ENCODE data around the gene MTMR3. TPM values are rescaled to one million over a fixed set of nuclear protein-coding genes. Genes with fewer than 3 reads are reported as not detected.
A peak's percentile ranks its signal among the peaks of the same experiment; 100 is the strongest.
"Not testable (repeated sequence)": the region's sequence is repeated elsewhere in the genome, so short reads cannot be mapped to it uniquely, and the experiment has no call there.

Gene MTMR3
- total RNA-seq, 1 experiment from 2014 or later, result 16.7 TPM

DNA sequence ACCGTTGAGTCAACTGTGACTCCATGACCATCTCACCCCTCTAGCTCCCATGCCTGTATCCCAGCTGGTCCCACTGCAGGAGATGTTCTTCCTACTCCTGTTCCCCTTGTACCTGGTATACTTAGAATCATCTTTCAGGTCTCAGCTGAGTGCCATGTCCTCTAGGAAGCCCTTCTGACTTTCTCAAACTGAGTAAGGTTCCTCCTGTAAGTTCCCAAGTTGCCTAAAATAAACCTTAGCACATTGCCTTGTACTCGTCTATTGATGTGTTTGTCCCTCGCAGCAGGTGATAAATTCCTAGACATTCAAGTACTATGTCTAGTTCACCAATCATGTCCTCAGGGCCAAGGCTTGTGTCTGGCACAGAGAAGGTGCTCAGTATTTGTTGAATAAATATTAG is 26.5 kb upstream of the MTMR3 start:
- Histone ChIP-seq H3K36me3 (replicated peaks; ENCODE audit: control insufficient read depth, insufficient read depth, low read length) (no peaks in the 10 kb centered on the region), H3K4me3 (ENCODE audit: insufficient read depth, low read depth, low read length) (no peak overlapping the region), H3K27me3 (ENCODE audit: control insufficient read depth, insufficient read depth, low read length) (no peaks in the 10 kb centered on the region)
- no peak for DNase-seq

DNA sequence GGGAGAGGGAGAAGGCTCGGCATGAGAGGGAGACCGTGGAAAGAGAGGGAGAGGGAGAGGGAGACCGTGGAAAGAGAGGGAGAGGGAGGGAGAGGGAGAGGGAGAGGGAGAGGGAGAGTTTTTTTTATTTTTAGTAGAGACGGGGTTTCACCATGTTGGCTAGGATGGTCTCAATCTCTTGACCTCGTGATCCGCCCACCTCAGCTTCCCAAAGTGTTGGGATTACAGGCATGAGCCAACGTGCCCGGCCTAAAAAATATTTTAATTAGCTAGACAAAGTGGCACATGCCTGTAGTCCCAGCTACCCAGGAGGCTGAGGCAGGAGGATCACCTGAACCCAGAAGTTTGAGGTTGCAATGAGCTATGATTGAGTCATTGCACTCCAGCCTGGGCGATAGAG is 23.9 kb upstream of the MTMR3 start:
- H3K4me3 ChIP-seq (ENCODE audit: insufficient read depth, low read depth, low read length); H3K36me3 ChIP-seq (replicated peaks; ENCODE audit: control insufficient read depth, insufficient read depth, low read length); H3K27me3 ChIP-seq (ENCODE audit: control insufficient read depth, insufficient read depth, low read length); DNase-seq: not testable (repeated sequence)

DNA sequence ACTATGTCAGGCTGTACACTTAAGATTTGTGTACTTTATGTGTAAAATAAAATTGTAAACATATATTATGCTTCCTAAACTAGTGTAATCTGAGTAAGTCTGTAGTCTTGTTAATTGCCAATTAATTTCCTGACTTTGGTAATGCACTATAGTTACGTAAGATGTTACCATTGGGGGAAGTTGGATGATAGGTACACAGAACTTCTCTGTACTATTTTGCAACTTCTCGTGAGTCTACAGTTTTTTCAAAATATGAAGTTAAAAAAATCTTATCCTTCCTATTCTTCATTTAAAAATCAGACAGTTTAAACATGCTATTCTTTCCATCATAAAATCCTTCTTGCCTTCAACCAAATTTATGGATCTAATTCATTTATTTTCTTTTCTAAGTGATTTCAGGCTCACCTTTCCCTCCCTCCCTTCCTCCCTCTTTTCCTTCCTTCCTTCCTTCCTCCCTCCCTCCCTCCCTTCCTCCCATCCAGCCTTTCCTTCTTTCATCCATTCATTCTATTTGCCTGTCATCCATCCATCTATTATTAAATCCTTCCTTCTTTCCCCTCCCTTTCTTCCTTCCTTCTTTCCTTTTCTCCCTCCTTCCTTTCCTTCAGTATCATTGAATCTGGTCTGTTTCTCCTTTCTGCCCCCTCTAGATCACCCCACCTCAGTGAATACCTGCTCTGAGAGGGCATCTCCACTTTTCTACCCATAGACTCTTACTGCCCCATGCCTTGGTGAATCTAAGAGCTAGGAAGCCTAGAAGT is 22.8 kb upstream of the MTMR3 start:
- Histone ChIP-seq H3K36me3 (replicated peaks; ENCODE audit: control insufficient read depth, insufficient read depth, low read length) (no peaks in the 10 kb centered on the region), H3K27me3 (ENCODE audit: control insufficient read depth, insufficient read depth, low read length) (no peaks in the 10 kb centered on the region), H3K4me3 (ENCODE audit: insufficient read depth, low read depth, low read length) (no peak overlapping the region)
- DNase-seq, result no peak

DNA sequence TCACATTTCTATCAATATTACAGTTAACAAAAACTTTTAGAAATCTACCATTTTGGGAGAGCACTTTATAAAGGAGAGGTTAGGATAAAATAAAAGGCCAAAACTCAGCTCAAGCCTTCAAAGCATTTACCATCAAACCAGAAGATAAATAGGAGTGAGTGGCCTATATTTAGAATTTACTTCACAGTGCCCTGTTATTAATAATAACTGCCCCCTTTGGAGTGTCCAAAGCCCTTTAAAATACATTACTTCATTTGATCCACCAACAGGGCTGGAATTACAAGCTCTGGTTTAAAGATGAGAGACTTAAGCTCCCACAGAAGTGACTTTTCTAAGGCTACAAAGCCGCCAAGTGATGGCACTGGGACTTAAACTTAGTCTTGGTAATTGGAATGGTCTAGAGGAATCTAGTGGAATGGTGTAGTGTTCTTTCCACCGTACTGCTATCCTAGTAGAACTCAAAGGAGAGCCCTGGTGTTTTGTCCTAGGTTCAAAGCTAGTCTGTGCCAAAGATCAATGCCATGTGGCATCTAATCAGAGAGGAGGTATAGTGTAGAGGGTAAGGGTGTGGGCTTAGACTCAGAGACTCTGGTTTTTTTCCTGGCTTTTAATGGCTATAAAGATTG is 21.2 kb upstream of the MTMR3 start:
- no peaks in the 10 kb centered on the region for H3K27me3 ChIP-seq (ENCODE audit: control insufficient read depth, insufficient read depth, low read length)
- H3K4me3 ChIP-seq (ENCODE audit: insufficient read depth, low read depth, low read length), result no peak overlapping the region
- DNase-seq, result no peak
- H3K36me3 ChIP-seq (replicated peaks; ENCODE audit: control insufficient read depth, insufficient read depth, low read length), result no peaks in the 10 kb centered on the region

DNA sequence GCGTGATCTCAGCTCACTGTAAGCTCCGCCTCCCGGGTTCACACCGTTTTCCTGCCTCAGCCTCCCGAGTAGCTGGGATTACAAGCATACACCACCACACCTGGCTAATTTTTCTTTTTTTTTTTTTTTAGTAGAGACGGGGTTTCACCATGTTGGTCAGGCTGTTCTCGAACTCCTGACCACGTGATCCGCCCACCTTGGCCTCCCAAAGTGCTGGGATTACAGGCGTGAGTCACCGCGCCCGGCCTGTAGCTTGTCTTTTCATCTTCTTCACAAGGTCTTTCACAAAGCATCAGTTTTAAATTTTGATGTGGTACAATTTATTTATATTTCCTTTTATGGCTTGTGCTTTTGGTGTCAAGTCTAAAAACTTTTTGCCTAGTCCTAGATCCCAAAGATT is 17.4 kb upstream of the MTMR3 start:
- H3K4me3 ChIP-seq (ENCODE audit: insufficient read depth, low read depth, low read length); DNase-seq; H3K36me3 ChIP-seq (replicated peaks; ENCODE audit: control insufficient read depth, insufficient read depth, low read length); H3K27me3 ChIP-seq (ENCODE audit: control insufficient read depth, insufficient read depth, low read length): not testable (repeated sequence)

DNA sequence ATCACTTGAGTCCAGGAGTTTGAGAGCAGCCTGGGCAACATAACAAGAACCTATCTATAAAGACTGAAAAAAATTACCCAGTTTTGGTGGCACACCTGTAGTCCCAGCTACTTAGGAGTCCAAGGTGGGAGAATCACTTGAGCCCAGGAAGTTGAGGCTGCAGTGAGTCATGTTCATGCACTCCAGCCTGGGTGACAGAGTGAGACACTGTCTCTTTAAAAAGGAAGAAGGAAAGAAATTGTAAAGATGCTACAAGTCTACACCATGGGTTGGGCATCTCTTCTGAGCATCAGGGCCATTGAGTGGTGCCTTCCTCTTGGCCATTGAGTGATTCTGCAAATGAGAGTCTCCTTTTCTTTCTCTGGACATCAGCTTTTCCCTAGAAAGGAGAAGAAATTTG is 15.7 kb upstream of the MTMR3 start:
- no peak overlapping the region for H3K4me3 ChIP-seq (ENCODE audit: insufficient read depth, low read depth, low read length)
- H3K27me3 ChIP-seq (ENCODE audit: control insufficient read depth, insufficient read depth, low read length), result no peaks in the 10 kb centered on the region
- no peaks in the 10 kb centered on the region for H3K36me3 ChIP-seq (replicated peaks; ENCODE audit: control insufficient read depth, insufficient read depth, low read length)
- DNase-seq, result no peak

DNA sequence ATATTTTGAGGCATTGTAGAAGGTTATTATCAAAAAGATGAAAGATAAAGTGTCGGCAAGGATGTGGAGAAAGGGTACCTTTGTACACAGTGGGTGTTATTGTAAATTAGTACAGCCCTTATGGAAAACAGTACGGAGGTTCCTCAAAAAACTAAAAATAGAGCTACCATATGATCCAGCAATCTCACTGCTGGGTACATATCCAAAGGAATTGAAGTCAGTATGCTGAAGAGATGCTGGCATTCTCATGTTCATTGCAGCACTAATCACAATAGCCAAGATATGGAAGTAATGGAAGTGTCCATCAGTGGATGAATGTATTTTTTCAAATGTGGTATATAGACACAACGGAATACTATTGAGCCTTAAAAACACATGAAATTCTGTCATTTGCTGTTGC is 15.1 kb upstream of the MTMR3 start:
- no peak overlapping the region for H3K4me3 ChIP-seq (ENCODE audit: insufficient read depth, low read depth, low read length)
- no peaks in the 10 kb centered on the region for H3K27me3 ChIP-seq (ENCODE audit: control insufficient read depth, insufficient read depth, low read length)
- DNase-seq, result no peak
- H3K36me3 ChIP-seq (replicated peaks; ENCODE audit: control insufficient read depth, insufficient read depth, low read length), result no peaks in the 10 kb centered on the region

DNA sequence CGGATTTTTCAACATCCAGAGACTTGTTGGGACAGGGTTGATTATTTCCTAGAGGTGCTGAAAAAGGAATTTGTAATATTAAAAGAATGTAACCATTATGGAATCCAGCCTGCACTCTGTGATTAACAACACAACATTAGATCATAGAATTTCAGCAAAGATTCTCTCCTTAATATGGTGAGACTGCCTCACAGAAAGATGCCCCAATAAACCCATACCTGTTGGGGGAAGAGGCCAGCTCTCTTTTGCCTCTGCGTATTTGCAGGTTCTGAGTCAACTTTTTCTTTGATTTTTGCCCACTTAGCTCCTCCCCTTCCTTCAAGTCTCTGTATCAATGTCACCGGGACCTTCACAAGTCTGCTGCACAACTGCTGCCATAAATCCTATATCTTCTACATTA is 12.4 kb upstream of the MTMR3 start:
- no peak for DNase-seq
- Histone ChIP-seq H3K4me3 (ENCODE audit: insufficient read depth, low read depth, low read length) (no peak overlapping the region), H3K36me3 (replicated peaks; ENCODE audit: control insufficient read depth, insufficient read depth, low read length) (no peaks in the 10 kb centered on the region), H3K27me3 (ENCODE audit: control insufficient read depth, insufficient read depth, low read length) (no peaks in the 10 kb centered on the region)

DNA sequence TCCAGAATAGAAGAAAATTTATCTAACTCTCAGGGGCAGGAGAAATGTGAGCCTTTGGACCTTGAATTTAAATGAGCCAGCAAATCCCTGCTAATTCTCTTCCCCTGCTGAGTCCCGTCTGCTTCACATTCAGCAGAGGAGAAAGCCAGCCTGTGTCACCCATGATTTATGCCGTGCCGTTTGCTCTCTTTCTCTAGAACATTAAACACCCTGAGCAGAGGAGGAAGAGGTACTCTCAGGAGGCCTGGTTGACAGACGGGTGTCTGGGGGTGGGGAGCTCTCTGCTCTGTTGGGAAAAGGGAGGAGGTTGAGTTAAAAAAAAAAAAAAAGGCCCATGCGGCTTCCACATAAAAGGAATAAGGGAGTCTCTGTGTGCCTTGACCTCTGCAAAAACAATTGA is 11.3 kb upstream of the MTMR3 start:
- peak; percentile 19 for DNase-seq
- Histone ChIP-seq H3K36me3 (replicated peaks; ENCODE audit: control insufficient read depth, insufficient read depth, low read length) (no peaks in the 10 kb centered on the region), H3K27me3 (ENCODE audit: control insufficient read depth, insufficient read depth, low read length) (no peaks in the 10 kb centered on the region), H3K4me3 (ENCODE audit: insufficient read depth, low read depth, low read length) (no peak overlapping the region)

DNA sequence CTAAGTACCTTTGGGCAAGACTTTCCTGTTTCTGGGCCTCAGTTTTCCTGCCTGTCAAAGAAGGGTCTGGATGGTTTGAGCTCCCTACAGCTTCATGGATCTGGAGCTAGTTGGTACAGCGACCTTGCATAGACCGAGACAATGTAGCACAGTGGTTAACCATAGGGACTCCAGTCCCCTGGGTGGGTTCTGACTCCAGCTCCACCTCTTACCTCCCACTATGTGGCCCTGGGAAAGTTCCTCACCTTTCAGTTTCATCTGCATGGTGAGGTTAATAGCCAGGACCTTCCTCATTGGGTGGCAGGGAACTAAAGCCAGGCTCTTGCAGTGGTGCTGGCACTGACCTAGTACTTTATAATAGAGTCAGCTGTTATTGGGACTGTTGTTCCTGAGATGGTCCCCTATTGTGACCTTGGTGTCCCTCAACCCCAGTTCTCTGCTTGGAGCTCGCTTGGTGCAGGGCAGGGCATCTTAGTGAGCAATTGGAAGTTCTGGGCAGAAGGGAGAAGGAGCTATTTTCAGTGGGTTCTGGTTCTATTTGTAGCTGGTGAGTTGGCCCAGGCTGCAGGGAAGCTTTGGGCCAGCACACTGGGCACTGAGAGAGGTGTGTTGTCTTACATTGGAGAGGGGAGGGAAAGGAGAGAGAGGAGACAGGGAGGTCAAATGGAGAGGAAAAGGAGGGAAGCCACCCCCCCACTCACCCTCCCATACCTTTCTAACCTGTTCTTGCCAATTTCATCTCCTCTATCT is 10.7 kb upstream of the MTMR3 start:
- H3K36me3 ChIP-seq (replicated peaks; ENCODE audit: control insufficient read depth, insufficient read depth, low read length), result no peaks in the 10 kb centered on the region
- DNase-seq, result peak; percentile 28
- no peak overlapping the region for H3K4me3 ChIP-seq (ENCODE audit: insufficient read depth, low read depth, low read length)
- H3K27me3 ChIP-seq (ENCODE audit: control insufficient read depth, insufficient read depth, low read length), result no peaks in the 10 kb centered on the region

DNA sequence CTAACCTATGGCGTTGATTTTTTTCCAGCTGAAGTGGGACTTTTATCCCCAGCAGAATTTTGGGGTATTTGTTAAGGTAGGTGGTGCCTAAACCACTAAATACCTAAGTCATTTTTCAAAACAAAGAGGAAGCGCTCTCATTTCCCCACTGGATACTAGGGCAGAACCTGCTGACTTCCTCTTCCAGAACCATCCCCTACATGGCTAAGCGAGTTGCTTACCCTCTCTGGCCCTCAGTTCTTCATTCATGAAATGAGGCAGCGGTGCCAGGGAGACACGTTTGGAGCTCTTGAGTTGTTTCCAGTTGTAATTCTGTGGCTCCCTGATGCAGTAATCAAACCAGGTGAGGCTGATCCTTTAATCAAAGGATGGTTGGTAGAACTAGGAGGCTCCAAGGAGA is 10.0 kb upstream of the MTMR3 start:
- Histone ChIP-seq H3K36me3 (replicated peaks; ENCODE audit: control insufficient read depth, insufficient read depth, low read length) (no peaks in the 10 kb centered on the region), H3K4me3 (ENCODE audit: insufficient read depth, low read depth, low read length) (no peak overlapping the region), H3K27me3 (ENCODE audit: control insufficient read depth, insufficient read depth, low read length) (no peaks in the 10 kb centered on the region)
- DNase-seq, result no peak

DNA sequence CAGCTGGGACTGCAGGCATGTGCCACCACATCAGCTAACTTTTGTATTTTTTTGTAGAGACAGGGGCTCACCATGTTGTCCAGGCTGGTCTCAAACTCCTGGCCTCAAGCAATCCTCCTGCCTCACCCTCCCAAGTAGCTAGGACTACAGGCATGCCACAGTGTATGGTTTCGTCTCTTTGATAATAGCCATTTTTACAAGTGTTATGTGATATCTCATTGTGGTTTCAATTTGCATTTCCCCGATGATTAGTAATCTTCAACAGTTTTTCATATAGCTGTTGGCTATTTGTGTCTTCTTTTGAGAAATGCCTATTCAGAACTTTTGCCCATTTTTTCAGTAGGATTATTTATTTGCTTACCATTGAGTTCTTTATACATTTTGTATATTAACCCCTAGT is 9.0 kb upstream of the MTMR3 start:
- no peak overlapping the region for H3K4me3 ChIP-seq (ENCODE audit: insufficient read depth, low read depth, low read length)
- no peaks in the 10 kb centered on the region for H3K27me3 ChIP-seq (ENCODE audit: control insufficient read depth, insufficient read depth, low read length)
- H3K36me3 ChIP-seq (replicated peaks; ENCODE audit: control insufficient read depth, insufficient read depth, low read length), result no peaks in the 10 kb centered on the region
- no peak for DNase-seq

DNA sequence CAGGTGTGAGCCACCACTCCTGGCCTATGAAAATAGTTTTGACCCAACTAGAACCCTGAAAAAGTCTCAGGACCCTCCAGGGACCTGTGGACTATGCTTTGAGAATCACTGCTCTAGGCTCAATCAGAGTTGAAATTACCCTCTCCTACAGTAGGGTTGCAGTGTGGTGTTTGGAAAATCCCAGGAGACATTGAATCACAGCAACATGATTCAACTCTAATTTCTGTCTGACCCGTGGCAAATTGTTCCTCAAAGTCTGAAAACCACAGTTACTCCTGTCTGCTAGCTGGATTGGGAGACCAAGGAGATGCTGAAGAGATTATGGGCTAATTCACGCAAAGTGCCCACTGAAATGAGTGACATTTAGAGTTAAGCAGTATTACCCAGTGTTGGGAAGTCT is 5.4 kb upstream of the MTMR3 start:
- DNase-seq, result no peak
- no peaks in the 10 kb centered on the region for H3K36me3 ChIP-seq (replicated peaks; ENCODE audit: control insufficient read depth, insufficient read depth, low read length)

DNA sequence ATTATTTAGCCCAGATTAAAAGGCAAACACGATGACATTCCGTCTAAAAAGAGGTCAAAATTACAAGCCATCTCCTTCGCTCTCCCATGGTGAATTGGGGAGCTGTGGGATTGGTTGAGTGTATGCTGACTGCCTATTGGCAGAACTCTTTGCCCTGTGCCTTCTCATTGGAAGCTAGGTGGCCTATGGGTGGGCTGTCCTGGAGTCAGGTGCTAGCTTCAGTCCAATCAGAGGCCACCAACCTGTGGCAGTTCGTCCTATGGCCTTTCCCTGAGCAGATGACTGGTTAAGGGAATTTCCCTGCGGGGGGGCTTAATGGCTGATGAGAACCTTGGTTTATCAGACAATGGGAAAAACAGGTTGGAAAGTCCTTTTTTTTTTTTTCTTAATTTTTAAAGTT is 3.2 kb upstream of the MTMR3 start:
- Histone ChIP-seq H3K27me3 (ENCODE audit: control insufficient read depth, insufficient read depth, low read length) (no peaks in the 10 kb centered on the region), H3K4me3 (ENCODE audit: insufficient read depth, low read depth, low read length) (no peak overlapping the region), H3K36me3 (replicated peaks; ENCODE audit: control insufficient read depth, insufficient read depth, low read length) (no peaks in the 10 kb centered on the region)
- DNase-seq, result no peak

More for the DNA sequence above, 5.4 kb upstream of the MTMR3 start:
- Histone ChIP-seq H3K27me3 (ENCODE audit: control insufficient read depth, insufficient read depth, low read length) (no peaks in the 10 kb centered on the region), H3K4me3 (ENCODE audit: insufficient read depth, low read depth, low read length) (no peak overlapping the region)

DNA sequence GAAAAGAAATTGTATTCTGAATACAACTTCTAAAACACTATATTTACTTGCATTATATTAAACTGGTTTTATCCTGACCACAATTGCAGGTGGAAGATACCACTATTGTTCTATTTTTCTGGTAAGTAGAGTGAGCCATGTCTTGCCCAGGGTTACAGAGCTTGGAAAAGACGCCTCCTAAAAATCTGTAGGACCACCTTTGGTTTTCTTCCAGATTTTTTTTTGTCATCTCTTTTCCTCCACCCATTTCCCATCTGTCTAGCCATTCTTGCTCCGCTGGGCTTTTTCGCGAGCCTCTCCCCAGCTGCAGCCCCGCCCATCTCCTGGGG is 294 bp upstream of the MTMR3 start:
- no peak for DNase-seq
- H3K4me3 ChIP-seq (ENCODE audit: insufficient read depth, low read depth, low read length), result no peak overlapping the region
- no peaks in the 10 kb centered on the region for H3K27me3 ChIP-seq (ENCODE audit: control insufficient read depth, insufficient read depth, low read length)
- no peaks in the 10 kb centered on the region for H3K36me3 ChIP-seq (replicated peaks; ENCODE audit: control insufficient read depth, insufficient read depth, low read length)
